GM13976 (cell line): ENCODE measurements around the gene DUOXA1.
A peak's percentile ranks its signal among the peaks of the same experiment; 100 is the strongest.

Source experiments
- DNase-seq: peaks from one replicate; pipeline ENCODE4 v3.0.0; 2012; ENCODE audit warnings: low spot score
- CTCF ChIP-seq: IDR thresholded peaks from 2 replicates; pipeline ENCODE4 v1.5.1; 2012; ENCODE audit warnings: borderline replicate concordance, mild to moderate bottlenecking; ENCODE audit not compliant: insufficient read depth; ENCODE audit errors: extremely low read depth, missing control alignments, control extremely low read depth
- in situ Hi-C: fragments of 300-500 bp; cut with MboI; formaldehyde crosslinking; loops from one replicate; pipeline ENCODE4 v1.12.0; 2022; ENCODE audit warnings: low sequenced_read_pairs, mixed read lengths, inconsistent platforms; ENCODE audit not compliant: unreplicated experiment

The DUOXA1 gene

DNA sequence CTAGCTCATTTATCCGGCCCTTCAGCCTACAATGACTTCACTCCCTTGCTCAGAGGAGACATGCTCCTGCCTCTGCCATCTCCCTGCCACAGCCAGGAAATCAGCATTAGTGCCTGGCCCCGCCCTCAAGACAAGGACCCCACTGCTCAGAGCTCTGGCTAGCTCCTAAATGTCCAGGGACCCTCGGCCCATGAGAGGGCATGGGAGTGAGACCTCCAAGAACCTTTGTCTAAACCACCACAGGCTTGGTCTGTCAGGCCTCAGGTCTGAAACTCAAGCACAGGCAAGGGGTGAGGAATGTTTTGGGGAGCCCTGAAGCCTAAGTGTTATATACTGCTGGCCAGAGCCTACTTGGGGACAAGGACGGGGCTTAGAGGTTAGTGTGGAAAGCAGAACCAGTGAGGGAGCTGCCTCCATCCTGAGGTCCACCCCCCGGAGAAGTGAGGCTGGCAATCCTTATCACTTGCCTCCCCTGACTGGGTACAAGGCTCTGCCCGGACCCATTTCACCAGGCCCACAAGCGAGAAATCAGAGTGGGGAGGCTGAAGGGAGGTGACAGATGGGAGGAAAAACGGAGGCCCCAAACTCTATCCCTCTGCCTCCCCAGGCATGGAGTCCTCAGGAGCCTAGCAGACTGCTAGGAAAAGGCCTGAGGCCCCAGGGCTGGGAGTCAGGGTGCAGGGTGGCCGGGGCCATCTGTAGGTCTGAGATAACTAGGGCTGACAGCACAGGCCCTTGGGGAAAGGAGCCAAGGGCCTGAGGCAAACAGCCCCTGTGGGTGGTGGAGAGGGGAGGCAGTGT is 39.3 kb upstream of the DUOXA1 start:
- TF ChIP-seq CTCF, result no peak
- in situ Hi-C loops, result no loop called here
- no peak for DNase-seq

DNA sequence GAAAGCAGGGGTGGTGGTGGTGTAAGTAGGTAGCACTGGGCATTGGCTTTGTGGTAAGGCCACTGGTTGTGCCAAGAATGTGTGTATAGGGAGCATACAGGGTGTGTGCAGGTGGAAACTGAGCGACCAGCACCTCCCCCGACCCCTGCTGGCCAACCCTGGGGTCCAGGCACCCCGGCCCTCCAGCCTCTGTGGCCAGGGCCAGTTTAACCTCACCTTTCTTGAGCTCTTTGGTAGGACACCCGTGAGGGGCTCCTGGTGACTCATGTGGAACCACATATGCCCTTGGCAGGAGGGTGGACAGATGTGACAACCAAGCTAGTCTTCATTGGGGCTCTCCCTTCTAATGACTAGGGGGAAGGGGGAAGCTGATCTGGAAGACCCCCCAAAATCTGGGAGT is 38.6 kb upstream of the DUOXA1 start:
- TF ChIP-seq CTCF, result no peak
- no peak for DNase-seq
- in situ Hi-C loops, result no loop called here

- in situ Hi-C loops, result no loop called here
- TF ChIP-seq CTCF, result no peak
- no peak for DNase-seq
These were observed 38.0 kb upstream of the DUOXA1 start for GRCh38 chr15:45167631-45168205.

GRCh38 chr15:45166834-45167630 is 37.4 kb upstream of the DUOXA1 start:
- in situ Hi-C loops, result no loop called here
- peak; percentile 75 for TF ChIP-seq CTCF
- peak; percentile 92 for DNase-seq

DNA sequence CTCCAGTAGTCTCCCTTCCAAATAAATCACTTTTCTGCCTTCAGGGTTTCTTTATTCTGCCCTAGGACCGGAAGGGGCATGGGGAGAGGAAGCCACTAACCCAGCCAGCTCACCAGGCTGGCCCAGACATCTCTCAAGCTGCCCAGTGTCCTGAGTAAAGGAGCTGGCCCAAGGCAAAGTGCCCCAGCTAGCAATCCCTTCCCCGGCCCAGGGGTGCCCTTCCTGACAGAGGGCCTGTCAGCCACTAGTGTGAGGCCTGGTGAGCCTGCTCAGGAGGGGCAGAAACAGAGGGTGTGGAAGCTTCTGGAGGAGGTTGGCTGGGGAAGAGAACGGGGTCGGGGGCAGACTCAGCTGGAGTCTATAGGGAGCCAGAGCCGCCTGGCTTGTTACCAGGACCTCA is 35.9 kb upstream of the DUOXA1 start:
- DNase-seq, result no peak
- no peak for TF ChIP-seq CTCF
- in situ Hi-C loops, result no loop called here

- no peak for TF ChIP-seq CTCF
- in situ Hi-C loops, result no loop called here
- no peak for DNase-seq
These were observed 35.2 kb upstream of the DUOXA1 start for GRCh38 chr15:45164914-45165313.
